Measurements from ENCODE around the gene PRKCD. TPM values are rescaled to one million over a fixed set of nuclear protein-coding genes. Genes with fewer than 3 reads are reported as not detected.

PRKCD gene
- 10 to 100 TPM; 11.1 to 14.8 TPM for total RNA-seq

GRCh38 chr3:53160660-53161449, at the start of gene PRKCD:
Gene PRKCD (plus strand): TSS chr3:53161209. CDS start chr3:53178423, 17,214 bp downstream.
- peak in 1 of 2 donors; percentile 64 for TF ChIP-seq CTCF (IDR thresholded peaks at IDR 0.05)
- DNase-seq (ENCODE audit: low spot score) = peak; percentile 92
- peaks cover 0 to 59% of the 10 kb centered on the region in 2 donors for H3K4me1 ChIP-seq

GRCh38 chr3:53111822-53112221, 49.2 kb upstream of the PRKCD start:
- peaks cover 0 to 17% of the 10 kb centered on the region in 2 donors for H3K4me1 ChIP-seq
- H3K36me3 ChIP-seq = peaks cover 28% of the 10 kb centered on the region
- H3K9me3 ChIP-seq = no peaks in the 10 kb centered on the region
- no peak overlapping the region for H3K4me3 ChIP-seq
- H3K27me3 ChIP-seq = no peaks in the 10 kb centered on the region
- TF ChIP-seq CTCF (IDR thresholded peaks at IDR 0.05) = no peak
- H3K27ac ChIP-seq = peak overlapping the region in 1 of 2 donors; percentile 76
- DNase-seq (ENCODE audit: low spot score) = no peak

More at GRCh38 chr3:53160660-53161449, at the start of gene PRKCD:
- no peaks in the 10 kb centered on the region for H3K9me3 ChIP-seq
- no peaks in the 10 kb centered on the region for H3K27me3 ChIP-seq
- H3K36me3 ChIP-seq = no peaks in the 10 kb centered on the region
- peak within 1 kb of the TSS; percentile 88 to 92 for H3K27ac ChIP-seq
- peak within 1 kb of the TSS; percentile 83 to 93 for H3K4me3 ChIP-seq

GRCh38 chr3:53113293-53114010, 47.6 kb upstream of the PRKCD start:
- TF ChIP-seq CTCF (IDR thresholded peaks at IDR 0.05) = no peak
- Histone ChIP-seq H3K9me3 (no peaks in the 10 kb centered on the region), H3K4me1 (peaks cover 0 to 21% of the 10 kb centered on the region in 2 donors), H3K27me3 (no peaks in the 10 kb centered on the region), H3K27ac (peak overlapping the region; percentile 62 to 76), H3K36me3 (peaks cover 45% of the 10 kb centered on the region), H3K4me3 (no peak overlapping the region)
- no peak for DNase-seq (ENCODE audit: low spot score)

- DNase-seq (ENCODE audit: low spot score) = peak; percentile 89
- Histone ChIP-seq H3K9me3 (no peaks in the 10 kb centered on the region), H3K27ac (peak overlapping the region; percentile 62 to 76), H3K27me3 (no peaks in the 10 kb centered on the region), H3K4me3 (no peak overlapping the region), H3K36me3 (peaks cover 48% of the 10 kb centered on the region), H3K4me1 (peaks cover 0 to 21% of the 10 kb centered on the region in 2 donors)
- TF ChIP-seq CTCF (IDR thresholded peaks at IDR 0.05) = peak; percentile 85 to 95
Measured at GRCh38 chr3:53114011-53114400, 47.0 kb upstream of the PRKCD start.

GRCh38 chr3:53114412-53115074, 46.5 kb upstream of the PRKCD start:
- H3K27me3 ChIP-seq = no peaks in the 10 kb centered on the region
- H3K36me3 ChIP-seq = peaks cover 48% of the 10 kb centered on the region
- no peak for TF ChIP-seq CTCF (IDR thresholded peaks at IDR 0.05)
- H3K27ac ChIP-seq = peak overlapping the region in 1 of 2 donors; percentile 76
- no peaks in the 10 kb centered on the region for H3K9me3 ChIP-seq
- no peak overlapping the region for H3K4me3 ChIP-seq
- H3K4me1 ChIP-seq = peaks cover 0 to 26% of the 10 kb centered on the region in 2 donors
- no peak for DNase-seq (ENCODE audit: low spot score)
